HG03520 (cell line): ENCODE data around the gene PELI2.

Experiments
- ATAC-seq: cut with Tn5 transposase; IDR thresholded peaks from one replicate; pipeline ENCODE4 v1.9.1; 2021; ENCODE audit warnings: mild to moderate bottlenecking, moderate library complexity; ENCODE audit not compliant: unreplicated experiment

Gene PELI2

DNA sequence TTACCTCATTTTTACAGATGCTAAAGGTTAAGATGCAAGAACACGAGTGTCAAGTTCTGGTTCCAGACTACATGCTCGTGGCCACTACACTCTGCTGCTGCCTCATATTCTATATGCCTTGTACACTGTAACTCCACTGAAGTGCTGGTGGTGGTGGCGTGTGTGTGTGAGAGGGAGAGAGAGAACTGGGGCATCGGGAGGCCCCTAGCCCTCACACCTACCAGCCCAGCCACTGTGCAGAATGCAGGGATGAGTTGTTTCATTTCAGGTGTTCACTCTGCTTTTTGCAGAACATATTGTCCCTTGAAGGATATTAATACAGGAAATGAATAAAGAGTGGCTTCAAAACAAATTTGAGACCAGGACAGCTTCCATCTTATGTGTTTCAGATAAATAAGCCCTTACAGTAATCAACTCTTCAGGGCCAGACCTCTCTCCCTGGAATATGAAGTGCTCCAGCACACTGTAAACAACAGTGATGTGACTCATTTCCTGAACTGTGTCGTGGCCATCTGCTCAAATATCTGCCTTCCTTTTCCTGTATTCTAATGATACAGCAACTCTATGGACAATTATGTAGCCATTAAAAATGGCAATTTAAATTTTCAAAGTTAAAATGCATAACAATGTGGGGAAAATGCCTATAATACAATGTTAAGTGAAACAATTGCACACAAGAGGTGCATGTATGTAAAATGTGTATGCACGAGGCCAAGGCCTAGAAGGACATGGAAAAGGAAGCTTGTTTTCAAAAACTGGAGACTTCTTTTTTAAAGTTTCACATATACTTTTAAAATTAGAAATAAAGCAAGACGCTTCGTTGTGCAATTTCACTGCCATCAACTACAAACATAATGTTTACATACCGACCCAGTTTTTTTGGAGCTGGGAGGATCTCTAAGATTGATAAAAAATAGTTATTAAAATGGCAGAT is 215.4 kb downstream of the PELI2 start:
- ATAC-seq: no peak

DNA sequence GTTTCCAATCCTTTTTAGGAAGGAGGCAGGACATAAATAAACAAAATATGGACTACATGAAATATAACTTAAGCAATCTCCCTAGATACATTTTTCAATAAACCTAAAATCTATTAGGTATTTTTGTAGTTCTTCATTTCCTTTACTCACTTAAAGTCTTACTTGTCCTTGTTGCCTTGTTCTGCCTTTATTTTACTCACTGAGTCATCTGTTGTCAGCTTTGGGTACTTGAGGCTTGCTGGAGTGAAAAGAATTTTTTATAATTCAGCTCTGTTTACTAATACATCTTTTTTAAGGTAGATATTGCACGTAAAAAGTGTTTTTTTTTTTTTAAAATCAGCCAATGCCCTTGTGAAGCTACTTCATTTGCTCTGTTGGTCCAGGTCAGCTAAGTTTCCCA is 216.2 kb downstream of the PELI2 start:
- no peak for ATAC-seq

DNA sequence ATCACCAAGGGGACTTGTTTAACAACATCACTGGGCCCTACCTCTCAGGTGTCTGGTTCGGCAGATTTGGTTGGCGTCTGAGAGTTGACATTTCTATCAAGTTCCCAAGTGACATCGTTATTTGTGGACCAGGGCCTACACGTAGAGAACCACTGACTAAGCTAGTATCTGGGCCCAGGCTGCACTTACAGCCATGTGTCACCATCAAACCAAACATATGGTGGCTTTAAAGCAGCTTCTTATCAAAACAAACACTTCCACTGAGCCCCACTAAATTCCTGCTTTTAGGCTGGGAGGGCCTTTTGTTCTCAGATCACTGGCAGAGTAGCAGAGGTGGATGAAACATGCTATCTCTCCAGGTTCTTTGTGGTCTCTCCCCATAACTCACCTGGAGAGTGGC is 220.5 kb downstream of the PELI2 start:
- ATAC-seq: no peak

DNA sequence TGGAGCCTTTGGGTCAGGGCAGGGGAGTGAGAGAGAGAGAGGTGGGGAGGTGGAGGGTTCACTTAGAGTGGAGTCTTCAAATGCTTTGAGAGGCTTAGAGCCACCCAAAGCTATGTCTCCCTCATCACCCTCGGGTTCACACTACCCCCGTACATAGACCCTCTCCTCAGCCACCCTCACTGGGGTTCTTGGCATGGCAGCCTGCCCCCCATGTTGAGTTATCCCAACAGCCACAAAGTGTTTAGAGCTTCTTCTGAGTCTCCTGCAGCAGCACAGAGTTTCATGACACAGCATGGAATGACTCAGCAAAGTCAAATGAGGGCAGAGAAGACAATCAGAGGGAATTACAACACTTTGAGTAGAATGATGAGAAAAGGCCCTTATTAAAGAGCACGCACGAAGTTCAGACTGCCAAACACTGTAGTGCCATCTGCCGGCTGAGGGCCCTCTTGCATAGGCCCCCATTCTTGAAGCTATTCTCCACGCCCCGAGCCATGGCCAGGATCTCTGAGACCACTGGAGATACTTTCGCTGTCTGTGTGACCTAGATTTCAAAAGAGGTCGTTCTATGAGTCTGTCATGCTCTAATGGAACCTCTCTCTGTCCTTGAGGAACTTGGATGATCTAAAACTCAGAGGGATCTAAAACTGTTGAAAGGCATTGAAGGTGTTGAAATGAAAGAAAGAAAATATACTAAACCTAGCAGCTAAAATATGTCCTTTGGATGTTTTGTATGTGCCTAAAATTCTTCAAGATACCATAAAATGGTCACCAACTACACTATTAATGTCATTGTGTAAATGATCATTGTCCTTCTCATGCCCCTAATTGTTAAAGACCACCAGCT is 221.9 kb downstream of the PELI2 start:
- peak; percentile 79 for ATAC-seq

DNA sequence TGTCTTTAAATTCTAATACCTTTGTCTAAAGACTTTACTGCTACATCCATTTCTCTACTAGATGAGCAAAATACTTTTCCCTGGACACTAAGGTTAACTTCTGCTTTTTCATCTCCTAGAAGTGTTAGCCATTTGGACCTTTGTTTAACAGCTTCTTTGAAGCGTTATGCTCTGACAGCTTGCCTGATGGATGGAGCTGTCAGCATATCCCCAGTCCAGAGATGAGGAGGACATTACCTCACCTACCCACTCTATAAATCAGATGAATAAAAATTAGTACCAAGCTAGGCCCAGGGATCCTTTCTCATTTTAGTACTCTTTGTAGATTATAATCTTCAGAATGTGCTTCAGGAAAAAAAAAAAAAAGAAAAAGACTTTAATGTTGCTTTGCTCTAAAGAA is 222.7 kb downstream of the PELI2 start:
- ATAC-seq: no peak

DNA sequence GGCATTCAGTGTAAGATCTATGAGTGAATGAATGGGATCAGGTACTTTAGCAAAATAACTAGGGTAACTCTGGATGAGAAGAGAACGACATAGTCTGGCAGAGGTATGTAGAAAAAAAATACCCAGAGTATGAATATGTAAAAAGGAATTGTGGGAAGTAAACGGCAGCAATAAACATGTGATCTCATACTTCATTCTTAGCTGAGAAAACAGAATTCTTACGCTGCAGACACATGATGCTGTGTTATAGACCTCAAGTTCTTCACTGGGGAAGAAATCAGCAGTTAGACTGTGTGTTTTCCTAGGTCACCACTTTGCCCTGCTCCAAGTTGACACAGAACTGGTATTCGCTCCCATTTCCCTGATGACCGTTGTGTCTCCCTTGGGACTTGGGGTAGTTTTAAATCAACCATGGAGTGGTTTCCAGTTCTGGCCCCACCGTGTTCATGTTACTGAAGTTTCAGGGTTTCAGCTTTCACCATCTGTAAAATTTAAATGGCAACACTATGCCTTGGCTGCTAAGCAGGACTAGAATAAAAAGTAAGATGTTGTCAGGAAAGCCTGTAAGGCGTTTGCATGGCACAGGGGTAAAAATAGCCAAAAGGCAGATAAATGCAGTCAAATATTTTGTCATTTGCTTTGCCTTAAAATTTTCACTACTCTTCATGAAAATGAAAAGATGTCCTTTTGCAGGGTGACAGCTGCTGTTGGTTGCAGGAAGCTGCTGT is 223.7 kb downstream of the PELI2 start:
- no peak for ATAC-seq

DNA sequence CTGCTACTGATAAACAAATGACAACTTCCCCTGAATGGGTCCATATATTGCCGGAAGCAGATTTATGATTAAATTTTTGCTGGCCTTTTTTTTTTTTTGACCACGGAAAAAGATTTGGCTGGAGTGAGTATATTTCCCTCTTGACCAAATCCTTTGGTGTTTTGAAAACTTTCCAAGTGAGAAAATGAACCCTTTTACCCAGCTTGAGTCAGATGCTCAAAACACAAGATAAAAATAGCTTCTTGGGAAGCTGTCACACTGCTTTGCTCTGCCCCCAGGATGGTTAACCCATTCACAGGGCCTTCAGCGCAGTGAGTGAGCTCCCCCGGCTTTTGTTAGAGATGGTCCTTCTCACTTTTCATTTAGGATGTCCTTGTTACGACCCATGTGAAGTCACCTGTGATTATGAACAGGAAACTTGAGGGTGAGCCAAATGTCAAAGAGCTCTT is 224.3 kb downstream of the PELI2 start:
- ATAC-seq: no peak

DNA sequence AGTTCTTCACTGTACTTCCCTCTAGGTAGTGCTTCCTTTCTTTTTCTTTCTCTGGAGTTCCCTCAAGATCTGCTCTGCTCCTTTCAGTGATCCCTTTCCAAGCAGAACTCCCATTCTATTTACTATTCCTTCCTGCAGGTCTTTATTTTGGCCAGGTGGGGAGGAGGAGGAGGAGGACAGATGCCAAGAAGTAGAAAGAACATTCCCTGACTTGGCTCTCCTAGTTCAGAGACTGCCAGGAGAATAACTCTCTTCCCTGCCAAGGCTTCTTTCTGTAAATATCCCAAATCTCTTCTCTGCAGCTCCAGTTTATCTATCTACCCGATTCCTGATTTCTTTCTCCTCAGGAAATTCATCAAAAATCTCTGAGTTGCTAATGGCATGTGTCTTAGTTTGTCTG is 231.7 kb downstream of the PELI2 start:
- no peak for ATAC-seq
